Measurements from ENCODE around the gene UCK1. TPM values are rescaled to one million over a fixed set of nuclear protein-coding genes. Genes with fewer than 3 reads are reported as not detected.

The UCK1 gene
- total and polyA plus RNA-seq, 2 of the 8 experiments (the other 6 are each of a cell fraction or from before 2014, with no cell fraction given): 35.1 to 42.0 TPM

- ChIA-PET POLR2A (ENCODE audit: partially characterized antibody) (no interaction called here), CTCF (ENCODE audit: partially characterized antibody) (interaction anchor here (1.5 kb wide), 1 partner anchor 15 kb away, joined by 4 read pairs; no protein-coding TSS in a partner anchor)
- DNase-seq (ENCODE audit: low read depth in 1 of 2, low spot score in 2 of 2): no peak
- H3K18ac ChIP-seq (ENCODE audit: extremely low read depth, low read length): no peak overlapping the region
- no peak overlapping the region for H2BK15ac ChIP-seq (ENCODE audit: low read length)
- peaks cover 1 to 7% of the 10 kb centered on the region in 2 experiments for H4K20me1 ChIP-seq (replicated peaks in 1 of 2; ENCODE audit: control insufficient read depth in 1 of 2, insufficient read depth in 2 of 2, low read length in 2 of 2)
- H3K9ac ChIP-seq (replicated peaks in 1 of 4; ENCODE audit: extremely low read depth in 1 of 4, low read depth in 3 of 4, low read length in 3 of 4): no peak overlapping the region
- 0 out of 2 replicates have a peak, but pooled peaks cover 2% of the 10 kb centered on the region for H3K79me1 ChIP-seq (ENCODE audit: low read depth, low read length)
- H4K5ac ChIP-seq (ENCODE audit: insufficient read length, low read depth, low read length): no peak overlapping the region
- 94% methylated on average over 8 of the region's 8 CpGs; no CpG with 5 or more reads in 1 of the 2 experiments for WGBS, 2 experiments (ENCODE audit: extremely low coverage in 1 of 2, insufficient coverage in 1 of 2, insufficient read length in 1 of 2, insufficient replicate concordance in 2 of 2, low coverage in 1 of 2, low lambda C conversion rate in 2 of 2, missing lambda C conversion rate in 1 of 2)
- H3K4ac ChIP-seq (replicated peaks; ENCODE audit: insufficient read length, low read depth, low read length): no peak overlapping the region
- H2BK120ac ChIP-seq (replicated peaks; ENCODE audit: low read depth, low read length): no peak overlapping the region
- no peaks in the 10 kb centered on the region for H3K9me3 ChIP-seq (ENCODE audit: insufficient read depth in 2 of 2, low read depth in 1 of 2, low read length in 1 of 2)
- no peak overlapping the region for H3K14ac ChIP-seq (ENCODE audit: insufficient read length)
- H3K4me3 ChIP-seq (ENCODE audit: extremely low read depth in 1 of 4, insufficient read depth in 2 of 4, low read depth in 3 of 4, low read length in 4 of 4): no peak overlapping the region
- no peak overlapping the region for H2AK5ac ChIP-seq (ENCODE audit: low read depth, low read length)
- no peak overlapping the region for H4K91ac ChIP-seq (replicated peaks; ENCODE audit: insufficient read length, low read length)
- H2BK5ac ChIP-seq (ENCODE audit: low read depth, low read length): no peak overlapping the region
- FAIRE-seq: no peak
- H2AFZ ChIP-seq (ENCODE audit: low read length): no peak overlapping the region
- H3K23me2 ChIP-seq (ENCODE audit: low read depth, low read length): peaks cover 5% of the 10 kb centered on the region
- H3K4me2 ChIP-seq (ENCODE audit: insufficient read depth in 1 of 2, low read depth in 2 of 2, low read length in 2 of 2): no peak overlapping the region
- H3K23ac ChIP-seq (ENCODE audit: insufficient read length): no peak overlapping the region
- no peak overlapping the region for H3K56ac ChIP-seq (replicated peaks; ENCODE audit: insufficient read length, low read depth, low read length)
- H3K27me3 ChIP-seq (replicated peaks in 1 of 4; ENCODE audit: control insufficient read depth in 3 of 4, extremely low read depth in 1 of 4, insufficient read depth in 3 of 4, low read length in 3 of 4): peaks cover 0 to 8% (median 0%) of the 10 kb centered on the region in 4 experiments; a peak in 2 of 7 replicates
- H3K4me1 ChIP-seq (replicated peaks in 1 of 4; ENCODE audit: control insufficient read depth in 3 of 4, insufficient read depth in 4 of 4, low read length in 3 of 4): peaks cover 0 to 9% (median 5%) of the 10 kb centered on the region in 4 experiments; a peak in 4 of 7 replicates
- H3K27ac ChIP-seq (ENCODE audit: low read depth, low read length): no peak overlapping the region
- no peak overlapping the region for H4K8ac ChIP-seq (ENCODE audit: extremely low read depth, insufficient read depth, low read length)
- H3K79me2 ChIP-seq (ENCODE audit: control insufficient read depth in 1 of 2, insufficient read depth in 2 of 2, low read length in 2 of 2): no peaks in the 10 kb centered on the region; a peak in 1 of 4 replicates
- H2BK20ac ChIP-seq (ENCODE audit: low read length): no peak overlapping the region
- peaks cover 2 to 12% (median 5%) of the 10 kb centered on the region in 4 experiments; a peak in 4 of 8 replicates for H3K36me3 ChIP-seq (ENCODE audit: control insufficient read depth in 2 of 4, insufficient read depth in 4 of 4, low read length in 3 of 4)
- H2BK12ac ChIP-seq (ENCODE audit: low read depth, low read length): no peak overlapping the region
- no peak for TF ChIP-seq MAX (IDR thresholded peaks at IDR 0.05)
- no peak for TF ChIP-seq RFX5 (IDR thresholded peaks at IDR 0.05; ENCODE audit: borderline replicate concordance, low read depth, low read length)
- no peak for TF ChIP-seq HDAC6 (IDR thresholded peaks at IDR 0.05; ENCODE audit: low read depth, low read length)
- TF ChIP-seq KDM5A (IDR thresholded peaks at IDR 0.05; ENCODE audit: low read length): no peak
- TF ChIP-seq SP2 (IDR thresholded peaks at IDR 0.05; ENCODE audit: low read length): no peak
- no peak for TF ChIP-seq ATF3 (IDR thresholded peaks at IDR 0.05; ENCODE audit: insufficient read depth, low read depth, low read length)
- TF ChIP-seq CTCF (IDR thresholded peaks at IDR 0.05; ENCODE audit: control extremely low read depth in 1 of 3, insufficient read depth in 1 of 3, low read depth in 1 of 3, low read length in 3 of 3): no peak
- no peak for TF ChIP-seq SP4 (IDR thresholded peaks at IDR 0.05; ENCODE audit: low read length)
- no peak for TF ChIP-seq EZH2 (IDR thresholded peaks at IDR 0.05; ENCODE audit: low read depth, low read length, severe bottlenecking)
- no peak for TF ChIP-seq MAFK (IDR thresholded peaks at IDR 0.05; ENCODE audit: low read depth, low read length)
- TF ChIP-seq ASH2L (IDR thresholded peaks at IDR 0.05; ENCODE audit: low read length): no peak
Observed at GRCh38 chr9:131505012-131505411, 26.1 kb downstream of the UCK1 start.

All from H1 (cell line).